ENCODE data around the gene SEMA4G.
"Not testable (repeated sequence)": the region's sequence is repeated elsewhere in the genome, so short reads cannot be mapped to it uniquely, and the experiment has no call there.

GRCh38 chr10:100975397-100975796 is 6.1 kb downstream of the SEMA4G start:
- TF ChIP-seq CTCF (IDR thresholded peaks at IDR 0.05); POLR2AphosphoS5 (IDR thresholded peaks at IDR 0.05; ENCODE audit: low read depth, low read length); REST (IDR thresholded peaks at IDR 0.05; ENCODE audit: insufficient read depth in 1 of 2, low read depth in 2 of 2, low read length in 1 of 2); TCF7L2 (IDR thresholded peaks at IDR 0.05; ENCODE audit: low read depth, low read length): not testable (repeated sequence)
